ENCODE data around the gene ZNF302. TPM values are rescaled to one million over a fixed set of nuclear protein-coding genes. Genes with fewer than 3 reads are reported as not detected.
A peak's percentile ranks its signal among the peaks of the same experiment; 100 is the strongest.

The ZNF302 gene
- total RNA-seq (ENCODE audit: unreplicated experiment), result 32.4 TPM
- long read RNA-seq, transcript ZNF302-201 (5 exons, 2,590 nt), result major isoform, 9 of 21 reads
- long read RNA-seq, partial matches to known transcripts, result 0 of 21 reads
- long read RNA-seq, other reads (novel, unspliced or antisense), result 5 of 21 reads

DNA sequence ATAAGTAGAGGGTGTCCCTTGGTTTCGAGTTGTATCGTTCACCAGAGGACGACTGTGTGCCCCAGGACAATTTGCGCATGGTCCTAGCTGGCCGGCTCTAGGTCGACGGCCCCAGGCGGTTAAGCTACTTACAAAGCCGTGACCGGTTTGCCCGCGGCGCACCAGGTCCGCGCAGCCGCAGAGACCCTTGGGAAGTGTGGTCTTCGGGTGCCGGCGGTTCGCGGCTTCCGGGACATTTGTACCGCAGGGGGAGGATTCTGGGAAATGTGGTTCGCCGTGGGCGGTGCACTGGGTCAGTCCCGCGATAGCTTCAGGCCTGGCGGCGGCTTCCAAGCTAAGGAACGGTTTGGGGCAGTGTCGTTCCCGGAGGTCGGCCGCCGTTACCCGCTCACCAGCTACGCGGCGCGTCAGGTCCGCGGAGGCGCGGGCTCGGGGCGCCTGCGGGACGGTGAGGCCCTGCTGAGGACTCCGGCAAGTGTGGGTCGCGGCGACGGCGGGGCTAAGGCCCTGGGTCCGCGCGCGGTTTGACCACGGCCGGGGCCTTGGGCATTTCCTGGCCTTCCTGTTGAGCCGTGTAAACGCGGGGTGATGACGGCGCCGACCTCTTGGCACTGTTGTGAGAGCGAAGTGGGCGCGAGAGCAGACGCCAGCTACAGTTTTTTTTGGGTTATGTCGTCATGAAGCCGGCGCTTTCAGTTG, at the start of gene ZNF302:
Gene ZNF302, plus strand, starts transcription at position 293 of the 699 bp plus-strand sequence. CDS start 1,127 bp downstream, outside the sequence.
- peaks cover 16% of the 10 kb centered on the region for H3K27me3 Mint-ChIP-seq (ENCODE audit: unreplicated experiment)
- H3K36me3 Mint-ChIP-seq (ENCODE audit: low read depth, unreplicated experiment), result peaks cover 35% of the 10 kb centered on the region
- TF ChIP-seq, protein P1, sequence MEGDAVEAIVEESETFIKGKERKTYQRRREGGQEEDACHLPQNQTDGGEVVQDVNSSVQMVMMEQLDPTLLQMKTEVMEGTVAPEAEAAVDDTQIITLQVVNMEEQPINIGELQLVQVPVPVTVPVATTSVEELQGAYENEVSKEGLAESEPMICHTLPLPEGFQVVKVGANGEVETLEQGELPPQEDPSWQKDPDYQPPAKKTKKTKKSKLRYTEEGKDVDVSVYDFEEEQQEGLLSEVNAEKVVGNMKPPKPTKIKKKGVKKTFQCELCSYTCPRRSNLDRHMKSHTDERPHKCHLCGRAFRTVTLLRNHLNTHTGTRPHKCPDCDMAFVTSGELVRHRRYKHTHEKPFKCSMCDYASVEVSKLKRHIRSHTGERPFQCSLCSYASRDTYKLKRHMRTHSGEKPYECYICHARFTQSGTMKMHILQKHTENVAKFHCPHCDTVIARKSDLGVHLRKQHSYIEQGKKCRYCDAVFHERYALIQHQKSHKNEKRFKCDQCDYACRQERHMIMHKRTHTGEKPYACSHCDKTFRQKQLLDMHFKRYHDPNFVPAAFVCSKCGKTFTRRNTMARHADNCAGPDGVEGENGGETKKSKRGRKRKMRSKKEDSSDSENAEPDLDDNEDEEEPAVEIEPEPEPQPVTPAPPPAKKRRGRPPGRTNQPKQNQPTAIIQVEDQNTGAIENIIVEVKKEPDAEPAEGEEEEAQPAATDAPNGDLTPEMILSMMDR (IDR thresholded peaks at IDR 0.05; ENCODE audit: unreplicated experiment), result no peak
- peak within 1 kb of the TSS; percentile 96 for H3K27ac Mint-ChIP-seq (ENCODE audit: unreplicated experiment)
- peak within 1 kb of the TSS; percentile 98 for H3K4me3 Mint-ChIP-seq (ENCODE audit: unreplicated experiment)
- H3K9me3 Mint-ChIP-seq (ENCODE audit: unreplicated experiment), result no peaks in the 10 kb centered on the region
- peak; percentile 94 for DNase-seq (ENCODE audit: low spot score)
- peaks cover 14% of the 10 kb centered on the region for H3K4me1 Mint-ChIP-seq (ENCODE audit: unreplicated experiment)

DNA sequence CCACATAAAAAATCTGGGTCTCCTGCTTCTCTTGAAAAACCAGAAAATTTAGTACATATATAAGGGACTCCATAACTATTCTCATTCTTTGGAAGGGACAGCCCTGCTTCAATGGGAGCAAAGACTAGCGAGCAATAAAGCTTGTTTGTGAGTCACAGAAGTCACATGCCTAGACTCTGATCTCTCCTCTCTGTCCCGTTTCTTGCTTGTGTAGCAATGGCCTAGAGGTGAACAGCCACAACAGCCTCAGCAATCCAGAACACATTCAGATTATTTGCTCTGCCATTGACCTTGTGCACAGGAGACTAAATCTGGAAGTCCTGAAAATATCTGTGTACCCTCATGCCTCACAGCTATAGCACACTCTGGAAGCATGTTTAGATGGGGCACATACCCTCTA, 43.7 kb upstream of the ZNF302 start:
- H3K9me3 Mint-ChIP-seq (ENCODE audit: unreplicated experiment), result peaks cover 11% of the 10 kb centered on the region

GRCh38 chr19:34639491-34640085, 37.9 kb upstream of the ZNF302 start:
- H3K4me3 Mint-ChIP-seq (ENCODE audit: unreplicated experiment), result no peak overlapping the region
- H3K4me1 Mint-ChIP-seq (ENCODE audit: unreplicated experiment), result no peaks in the 10 kb centered on the region
- H3K27me3 Mint-ChIP-seq (ENCODE audit: unreplicated experiment), result peaks cover 5% of the 10 kb centered on the region
- H3K9me3 Mint-ChIP-seq (ENCODE audit: unreplicated experiment), result peaks cover 11% of the 10 kb centered on the region
- DNase-seq (ENCODE audit: low spot score), result peak; percentile 55
- H3K36me3 Mint-ChIP-seq (ENCODE audit: low read depth, unreplicated experiment), result peaks cover 14% of the 10 kb centered on the region
- no peak overlapping the region for H3K27ac Mint-ChIP-seq (ENCODE audit: unreplicated experiment)
- TF ChIP-seq, protein P1 (IDR thresholded peaks at IDR 0.05; ENCODE audit: unreplicated experiment), result peak; percentile 88

More for the DNA sequence above, 43.7 kb upstream of the ZNF302 start:
- TF ChIP-seq, protein P1 (IDR thresholded peaks at IDR 0.05; ENCODE audit: unreplicated experiment), result no peak
- Mint-ChIP-seq H3K27ac (ENCODE audit: unreplicated experiment) (no peak overlapping the region), H3K4me3 (ENCODE audit: unreplicated experiment) (no peak overlapping the region), H3K4me1 (ENCODE audit: unreplicated experiment) (no peaks in the 10 kb centered on the region), H3K27me3 (ENCODE audit: unreplicated experiment) (peaks cover 1% of the 10 kb centered on the region), H3K36me3 (ENCODE audit: low read depth, unreplicated experiment) (peaks cover 14% of the 10 kb centered on the region)
- no peak for DNase-seq (ENCODE audit: low spot score)

DNA sequence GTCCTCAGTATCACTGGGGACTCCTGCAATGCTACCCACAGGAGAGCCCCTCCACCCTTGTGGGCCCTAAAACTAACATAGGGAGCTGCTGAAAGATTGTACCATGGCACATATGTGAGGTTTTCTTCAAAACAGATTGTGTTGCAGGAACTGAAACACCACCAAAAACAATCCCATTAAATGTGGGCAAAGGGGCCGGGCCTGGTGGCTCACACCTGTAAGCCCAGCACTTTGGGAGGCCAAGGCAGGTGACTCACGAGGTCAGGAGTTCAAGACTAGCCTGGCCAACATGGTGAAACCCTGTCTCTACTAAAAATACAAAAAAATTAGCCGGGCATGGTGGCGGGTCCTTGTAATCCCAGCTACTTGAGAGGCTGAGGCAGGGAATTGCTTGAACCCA, 35.2 kb upstream of the ZNF302 start:
- TF ChIP-seq, protein P1 (IDR thresholded peaks at IDR 0.05; ENCODE audit: unreplicated experiment), result no peak
- no peaks in the 10 kb centered on the region for H3K4me1 Mint-ChIP-seq (ENCODE audit: unreplicated experiment)
- H3K36me3 Mint-ChIP-seq (ENCODE audit: low read depth, unreplicated experiment), result no peaks in the 10 kb centered on the region
- H3K27me3 Mint-ChIP-seq (ENCODE audit: unreplicated experiment), result peaks cover 4% of the 10 kb centered on the region
- H3K27ac Mint-ChIP-seq (ENCODE audit: unreplicated experiment), result no peak overlapping the region
- H3K4me3 Mint-ChIP-seq (ENCODE audit: unreplicated experiment), result no peak overlapping the region
- no peaks in the 10 kb centered on the region for H3K9me3 Mint-ChIP-seq (ENCODE audit: unreplicated experiment)
- DNase-seq (ENCODE audit: low spot score), result no peak

GRCh38 chr19:34644991-34645461, 32.5 kb upstream of the ZNF302 start:
- no peak overlapping the region for H3K4me3 Mint-ChIP-seq (ENCODE audit: unreplicated experiment)
- H3K9me3 Mint-ChIP-seq (ENCODE audit: unreplicated experiment), result no peaks in the 10 kb centered on the region
- no peak overlapping the region for H3K27ac Mint-ChIP-seq (ENCODE audit: unreplicated experiment)
- TF ChIP-seq, protein P1 (IDR thresholded peaks at IDR 0.05; ENCODE audit: unreplicated experiment), result no peak
- DNase-seq (ENCODE audit: low spot score), result no peak
- peaks cover 4% of the 10 kb centered on the region for H3K27me3 Mint-ChIP-seq (ENCODE audit: unreplicated experiment)
- H3K36me3 Mint-ChIP-seq (ENCODE audit: low read depth, unreplicated experiment), result no peaks in the 10 kb centered on the region
- H3K4me1 Mint-ChIP-seq (ENCODE audit: unreplicated experiment), result no peaks in the 10 kb centered on the region

All from endothelial cell (in vitro differentiated cells).